Effector CD4-positive, alpha-beta T cell (primary cell): ENCODE measurements around the gene CDK6.

Experiments
- DNase-seq: peaks from one replicate; pipeline ENCODE4 v3.0.0-alpha.2; 2020

CDK6 gene

DNA sequence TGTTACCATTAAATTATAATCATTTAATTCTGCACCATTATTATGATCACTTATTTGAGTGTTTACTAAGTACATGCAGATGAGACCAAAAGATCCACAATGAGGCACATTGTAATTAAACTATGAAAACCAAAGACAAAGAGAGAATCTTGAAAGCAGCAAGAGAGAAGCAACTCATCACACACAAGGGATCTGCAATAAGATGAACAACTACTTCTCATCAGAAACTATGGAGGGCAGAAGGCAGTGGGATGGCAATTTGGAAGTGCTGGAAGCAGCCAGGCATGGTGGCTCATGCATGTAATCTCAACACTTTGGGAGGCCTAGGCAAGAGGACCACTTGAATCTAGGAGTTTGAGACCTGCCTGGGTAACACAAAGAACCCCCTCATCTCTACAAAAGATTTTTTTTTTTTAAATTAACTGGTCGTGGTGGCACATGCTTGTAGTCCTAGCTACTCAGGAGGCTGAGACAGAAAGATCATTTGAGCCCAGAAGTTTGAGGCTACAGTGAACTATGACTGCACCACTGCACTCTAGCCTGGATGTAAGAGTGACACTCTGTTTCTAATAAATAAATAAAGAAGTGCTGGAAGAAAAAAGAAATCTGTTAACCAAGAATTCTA lies 47.7 kb downstream of the CDK6 start:
- DNase-seq: no peak

- DNase-seq: no peak
These were observed 50.5 kb downstream of the CDK6 start for GRCh38 chr7:92785923-92786322.

GRCh38 chr7:92784935-92785334 lies 51.4 kb downstream of the CDK6 start:
- DNase-seq: no peak

- no peak for DNase-seq
These were observed 52.8 kb downstream of the CDK6 start for GRCh38 chr7:92783260-92784201.

DNA sequence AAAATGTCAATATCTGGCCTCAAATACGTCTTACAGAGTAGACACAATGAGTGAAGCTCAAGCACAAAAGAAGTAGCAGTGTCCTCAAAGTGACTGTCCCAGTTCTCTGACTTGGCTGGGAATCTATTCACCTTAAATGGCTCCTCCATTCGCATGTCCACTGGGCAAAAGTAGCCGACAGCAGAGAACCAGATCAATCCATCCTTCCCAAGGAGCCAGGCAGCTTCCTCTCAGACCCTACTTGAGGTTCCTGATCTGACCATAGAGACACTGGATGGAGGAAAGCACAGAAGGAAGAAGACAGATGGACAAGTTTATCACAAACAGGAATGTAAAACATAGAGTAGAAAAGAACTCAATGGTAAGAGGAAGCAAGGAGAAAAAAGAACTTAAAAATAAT lies 53.5 kb downstream of the CDK6 start:
- no peak for DNase-seq

GRCh38 chr7:92782236-92782635 lies 54.1 kb downstream of the CDK6 start:
- DNase-seq: no peak

- no peak for DNase-seq
These were observed 55.2 kb downstream of the CDK6 start for GRCh38 chr7:92781117-92781720.

- no peak for DNase-seq
These were observed 57.4 kb downstream of the CDK6 start for GRCh38 chr7:92778972-92779371.

DNA sequence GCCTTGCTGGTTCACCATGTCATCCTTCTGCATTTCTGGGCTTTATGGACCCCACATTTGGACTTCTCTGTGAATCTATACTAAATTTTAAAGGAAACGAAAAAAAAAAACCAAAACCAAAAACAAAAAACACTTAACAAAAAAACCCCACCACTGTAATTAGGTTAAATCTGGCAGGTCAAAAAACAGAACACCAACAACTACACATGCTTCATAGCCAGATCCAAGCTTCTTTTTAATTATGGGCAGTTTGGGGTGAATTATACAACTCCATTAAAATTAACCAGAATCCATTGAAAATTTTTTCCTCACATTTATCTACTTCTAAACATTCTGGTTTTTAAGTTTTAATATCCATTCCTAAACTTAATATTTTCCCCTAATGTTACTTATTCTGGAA lies 58.4 kb downstream of the CDK6 start:
- no peak for DNase-seq

DNA sequence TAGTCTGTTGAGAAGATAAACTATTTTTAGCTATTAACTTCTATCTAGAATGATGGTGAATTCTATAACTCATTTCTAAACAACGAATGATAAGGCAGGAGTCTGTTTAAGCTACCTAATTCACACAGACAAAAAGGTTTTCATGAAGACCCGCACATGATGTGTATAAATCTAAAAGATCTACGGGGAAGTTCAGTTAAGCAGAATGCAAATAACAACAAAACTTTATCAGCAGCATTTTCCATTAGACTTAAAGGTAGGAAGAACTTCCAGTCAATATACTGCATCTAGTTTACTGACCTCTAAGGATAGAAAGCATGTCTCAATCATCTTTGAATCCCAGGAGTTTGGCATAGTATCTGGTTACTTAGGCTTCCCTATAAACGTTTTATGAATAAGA lies 62.6 kb downstream of the CDK6 start:
- DNase-seq: no peak

DNA sequence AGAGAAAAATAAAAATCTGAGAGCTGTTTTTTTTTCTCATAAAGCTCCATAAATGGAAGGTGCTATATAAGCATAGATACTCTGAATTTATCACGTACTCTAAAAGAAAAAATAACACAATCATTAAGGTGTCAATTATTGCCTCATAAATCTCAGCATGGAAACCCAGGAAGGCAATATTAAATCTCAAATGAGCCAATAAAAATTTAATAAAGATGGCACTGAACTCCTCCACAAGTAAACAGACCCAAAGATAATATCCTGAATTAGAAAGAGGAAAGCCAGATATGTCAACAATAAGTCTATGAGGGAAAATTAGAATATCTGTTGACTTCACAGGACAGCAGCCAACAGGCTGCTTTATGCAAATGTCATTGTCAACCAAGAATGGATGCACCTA lies 66.5 kb downstream of the CDK6 start:
- DNase-seq: no peak

DNA sequence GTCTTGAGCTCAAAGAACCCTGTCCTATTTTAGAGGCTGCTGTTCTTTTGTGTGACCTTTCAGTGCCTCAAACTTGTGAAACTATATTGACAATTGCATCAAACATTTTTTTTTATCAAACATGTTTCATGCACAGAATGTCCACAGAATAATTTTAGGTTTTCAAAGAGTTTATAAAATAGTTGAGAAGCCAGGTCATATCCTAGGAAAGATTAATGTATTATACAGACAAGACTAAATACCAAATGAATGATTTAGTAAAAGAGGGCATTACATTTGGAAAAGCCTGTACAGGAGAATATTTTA lies 67.0 kb downstream of the CDK6 start:
- no peak for DNase-seq

DNA sequence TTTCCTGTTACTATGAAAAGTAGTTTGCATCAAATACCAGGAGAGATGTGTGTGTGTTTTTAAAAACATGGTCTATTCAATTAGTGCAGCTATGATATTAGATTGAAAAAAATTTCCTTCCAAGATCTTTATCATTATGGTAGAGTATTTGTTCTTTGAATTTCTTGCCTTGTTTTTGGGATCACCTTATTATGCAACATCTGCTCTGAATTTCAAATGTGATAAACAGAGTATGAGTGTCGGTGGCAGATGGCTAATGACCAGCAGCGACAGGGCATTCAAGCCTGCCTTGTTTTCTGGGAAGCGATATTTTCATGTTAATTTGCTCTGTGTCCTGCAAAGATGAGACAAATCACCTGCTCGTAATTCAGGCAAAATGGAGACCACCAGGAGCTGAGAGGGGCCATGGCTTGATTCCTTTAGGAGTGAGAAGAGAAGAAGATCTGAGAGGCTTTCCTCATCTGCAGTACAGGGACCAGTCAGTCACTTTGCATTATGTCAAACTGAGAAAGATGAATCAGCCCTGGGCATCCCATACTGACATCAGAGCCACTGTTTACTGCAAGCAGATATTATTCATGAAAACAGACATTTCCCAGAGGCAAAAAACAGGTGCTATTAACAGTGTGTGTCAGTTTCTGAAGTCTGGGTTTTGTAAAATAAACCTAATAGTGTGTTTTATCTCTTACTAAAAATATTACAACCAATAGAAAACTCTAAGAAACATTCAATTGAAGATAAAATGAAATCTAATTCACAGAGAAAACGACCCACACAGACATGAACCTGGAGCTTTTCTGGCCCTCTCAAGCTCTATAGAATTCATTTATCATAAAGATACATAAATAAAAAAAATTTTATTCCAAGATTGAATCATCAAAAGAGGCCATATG lies 67.6 kb downstream of the CDK6 start:
- DNase-seq: no peak

GRCh38 chr7:92767437-92767836 lies 68.9 kb downstream of the CDK6 start:
- no peak for DNase-seq

- DNase-seq: no peak
These were observed 69.8 kb downstream of the CDK6 start for GRCh38 chr7:92766461-92767003.

DNA sequence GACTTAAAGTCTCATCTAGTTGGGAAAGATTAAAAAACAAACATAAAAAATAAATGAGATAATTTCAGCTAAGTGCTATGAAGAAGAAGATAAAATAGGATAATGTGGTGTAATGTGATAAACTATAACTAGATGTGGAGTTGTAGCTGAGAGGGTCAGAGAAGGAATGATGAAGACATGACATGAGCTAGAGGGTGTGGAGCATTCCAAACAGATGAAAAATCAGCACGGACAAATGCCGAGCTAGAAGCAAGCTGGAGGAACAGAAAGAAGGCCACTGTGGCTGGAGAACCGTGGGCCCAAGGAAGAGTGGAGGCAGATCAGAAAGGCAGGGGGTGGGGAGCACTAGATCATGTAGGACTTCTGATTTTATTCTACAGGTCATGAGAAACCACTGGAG lies 70.6 kb downstream of the CDK6 start:
- no peak for DNase-seq

GRCh38 chr7:92763636-92764423 lies 72.5 kb downstream of the CDK6 start:
- DNase-seq: no peak

DNA sequence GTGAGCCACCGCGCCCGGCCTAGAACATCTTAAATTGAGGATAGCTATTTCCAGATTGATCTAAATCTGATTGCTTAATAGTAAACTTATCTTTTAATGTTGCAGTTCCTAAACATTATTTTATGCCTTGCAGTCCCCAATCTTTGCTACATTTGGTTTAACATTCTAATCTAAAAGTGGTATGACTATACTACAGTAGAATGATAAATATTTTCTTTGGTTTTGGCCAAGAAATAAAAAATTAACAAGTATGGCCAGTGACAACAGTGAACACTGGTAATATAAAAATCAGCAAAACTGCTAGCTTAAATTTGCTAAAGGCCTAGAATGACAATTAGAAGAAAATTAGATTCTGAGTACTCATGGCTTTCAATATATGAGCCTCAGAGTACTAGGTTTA lies 73.5 kb downstream of the CDK6 start:
- DNase-seq: no peak

DNA sequence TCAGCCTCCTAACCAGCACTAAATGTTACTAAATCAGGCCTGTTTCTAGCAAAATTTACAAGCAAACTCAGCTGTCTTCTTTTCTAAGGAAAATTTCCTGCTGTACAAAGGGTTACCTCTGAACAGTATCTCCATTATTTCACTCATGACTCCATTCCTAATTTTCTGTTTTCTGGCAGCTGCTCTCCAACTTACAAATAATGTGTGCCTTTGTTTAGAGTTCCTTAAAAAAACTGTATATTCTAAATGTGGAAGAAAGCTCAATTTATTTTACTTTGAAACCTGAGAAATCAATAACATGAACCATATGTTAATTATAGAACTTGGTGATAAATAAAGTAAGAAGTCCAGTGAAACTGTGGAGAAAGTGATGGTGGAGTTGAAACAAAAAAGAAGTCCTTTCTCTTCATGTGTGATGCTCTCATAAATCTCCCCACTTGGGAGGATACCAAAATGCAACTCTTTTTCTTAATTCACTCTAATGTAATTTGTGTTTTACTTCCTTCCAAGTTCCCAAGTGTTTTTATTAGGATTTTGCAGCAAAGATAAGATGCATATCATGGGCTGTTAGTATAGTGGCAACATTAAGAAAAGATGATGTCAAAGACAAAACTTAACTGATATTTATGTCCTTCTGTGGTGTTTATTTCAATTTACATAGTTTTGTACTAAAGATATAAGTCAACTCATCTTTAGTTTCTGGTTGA lies 74.8 kb downstream of the CDK6 start:
- DNase-seq: no peak

DNA sequence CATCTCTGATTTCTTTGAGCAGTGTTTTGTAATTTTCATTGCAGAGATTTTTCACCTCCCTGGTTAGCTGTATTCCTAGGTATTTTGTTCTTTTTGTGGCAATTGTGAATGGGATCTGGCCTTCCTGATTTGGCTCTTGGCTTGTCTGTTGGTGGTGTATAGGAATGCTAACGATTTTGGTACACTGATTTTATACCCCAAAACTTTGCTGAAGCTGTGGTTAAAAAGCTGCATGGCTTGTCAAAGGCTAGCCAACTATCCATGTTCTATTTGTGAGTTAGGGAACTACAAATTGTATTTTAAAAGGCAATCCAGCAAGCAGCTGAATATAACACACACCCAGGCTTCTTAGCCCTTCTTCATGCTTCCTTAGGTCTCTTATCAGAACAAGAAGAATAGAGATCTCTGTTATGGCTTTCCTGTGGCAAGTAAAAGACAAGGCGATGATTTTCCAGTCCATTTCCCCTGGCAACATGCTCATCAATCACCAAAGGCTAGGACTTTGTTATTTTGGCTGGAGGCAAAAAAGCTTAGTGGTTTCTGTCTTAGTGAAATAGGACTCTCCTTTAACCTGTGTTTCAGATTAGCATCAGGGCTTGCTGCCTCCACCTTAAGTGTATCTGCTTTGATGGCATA lies 77.5 kb downstream of the CDK6 start:
- no peak for DNase-seq
